AG04449 (cell line): ENCODE results near the gene KLF17.

ENCODE experiments used
- CTCF ChIA-PET: fragments of 350-600 bp; formaldehyde crosslinking; extraction: SDS; loops from one replicate; lab custom pipeline; 2021; ENCODE audit warnings: antibody characterized with exemption; lab: Yijun Ruan, JAX
- POLR2A ChIA-PET: fragments of 400-600, 350-600 bp; formaldehyde crosslinking; extraction: SDS; loops from one replicate; lab custom pipeline; 2020; ENCODE audit warnings: antibody characterized with exemption, inconsistent platforms; lab: Yijun Ruan, JAX
- DNase-seq: peaks from one replicate; pipeline ENCODE4 v3.0.0-alpha.2; 2010; ENCODE audit warnings: low read depth, low spot score
- H3K4me3 ChIP-seq: 2 replicates; pipeline ENCODE4 v1.5.1; 2011; ENCODE audit warnings: low read depth, mild to moderate bottlenecking, control low read depth, low read length
- CTCF ChIP-seq: IDR thresholded peaks from one replicate; pipeline ENCODE4 v1.5.1; 2011; ENCODE audit warnings: mild to moderate bottlenecking, moderate library complexity, low read length, control low read depth, inconsistent platforms; ENCODE audit not compliant: insufficient read depth; ENCODE audit errors: missing control alignments

The KLF17 gene

GRCh38 chr1:44170281-44170823, 51.7 kb downstream of the KLF17 start:
- no peak overlapping the region for H3K4me3 ChIP-seq
- no peak for DNase-seq
- POLR2A ChIA-PET, result no interaction called here
- no peak for TF ChIP-seq CTCF
- CTCF ChIA-PET, result interaction anchor here (0.6 to 1.3 kb wide), 3 partner anchors 28 to 122 kb away, joined by 3 to 5 read pairs (median 3); no protein-coding TSS in a partner anchor

- no peak for DNase-seq
- ChIA-PET CTCF (no interaction called here), POLR2A (no interaction called here)
- TF ChIP-seq CTCF, result no peak
- H3K4me3 ChIP-seq, result no peak overlapping the region
Measured at GRCh38 chr1:44174630-44175029, 56.0 kb downstream of the KLF17 start.
